ENCODE results near the gene ZNF516.

- no peak for TF ChIP-seq REST (IDR thresholded peaks at IDR 0.05; ENCODE audit: insufficient read depth in 1 of 2, low read depth in 2 of 2, low read length in 2 of 2)
- no peak for TF ChIP-seq POLR2AphosphoS5 (IDR thresholded peaks at IDR 0.05; ENCODE audit: low read depth, low read length)
These were observed 42.7 kb downstream of the ZNF516 start for GRCh38 chr18:76452357-76452756.
